Esophagus muscularis mucosa (tissue), 3 donors: ENCODE results near the gene ZFYVE28.

ENCODE experiments used
- CTCF ChIP-seq, 3 experiments: fragments of 200-600 bp in 2 of 3; fragments of 450-650 bp in 1 of 3; sonication (generic) in 2 of 3; IDR thresholded peaks; one replicate each; pipeline ENCODE4 v1.5.1; 2017 to 2019; ENCODE audit warnings: antibody characterized with exemption in 3 of 3, mild to moderate bottlenecking in 2 of 3, moderate library complexity in 1 of 3
- POLR2AphosphoS5 ChIP-seq, 2 donors: sonication (generic); formaldehyde crosslinking; IDR thresholded peaks; one replicate each; pipeline ENCODE4 v1.6.1; 2017; ENCODE audit warnings: antibody characterized with exemption in 2 of 2

GRCh38 chr4:2387829-2388228 lies 30.6 kb downstream of the ZFYVE28 start:
- TF ChIP-seq CTCF (IDR thresholded peaks at IDR 0.05), result no peak
- no peak for TF ChIP-seq POLR2AphosphoS5 (IDR thresholded peaks at IDR 0.05)
